ENCODE results near the gene SLC46A3. TPM values are rescaled to one million over a fixed set of nuclear protein-coding genes. Genes with fewer than 3 reads are reported as not detected.
"Not testable (repeated sequence)": the region's sequence is repeated elsewhere in the genome, so short reads cannot be mapped to it uniquely, and the experiment has no call there.

Gene SLC46A3
- total RNA-seq, 1 experiment from 2014 or later: 7.1 TPM

GRCh38 chr13:28683169-28683568 lies 35.6 kb downstream of the SLC46A3 start:
- DNase-seq (ENCODE audit: low read depth): not testable (repeated sequence)

DNA sequence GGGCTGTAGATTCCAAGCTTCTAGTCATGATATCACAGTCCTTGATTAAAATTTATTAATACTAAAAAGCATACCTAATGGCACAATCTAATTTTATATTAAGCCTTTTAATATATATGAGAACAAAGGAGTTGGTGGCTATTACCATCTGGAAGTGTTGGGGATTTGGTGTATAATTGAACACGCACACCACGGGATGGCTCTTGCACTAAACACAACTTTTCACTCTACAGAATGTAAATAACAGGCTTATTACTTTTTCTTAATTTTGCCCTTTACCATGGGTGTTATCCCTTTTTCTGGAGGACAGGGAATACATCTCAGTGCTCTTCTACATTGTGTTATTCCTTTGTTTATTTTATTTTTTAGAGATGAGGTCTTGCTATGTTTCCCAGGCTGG lies 38.2 kb downstream of the SLC46A3 start:
- no peak for DNase-seq (ENCODE audit: low read depth)

- DNase-seq (ENCODE audit: low read depth): no peak
Observed at GRCh38 chr13:28679628-28680027, 39.1 kb downstream of the SLC46A3 start.

GRCh38 chr13:28678809-28679208 lies 40.0 kb downstream of the SLC46A3 start:
- no peak for DNase-seq (ENCODE audit: low read depth)

GRCh38 chr13:28671126-28671792 lies 47.5 kb downstream of the SLC46A3 start:
- DNase-seq (ENCODE audit: low read depth): no peak

DNA sequence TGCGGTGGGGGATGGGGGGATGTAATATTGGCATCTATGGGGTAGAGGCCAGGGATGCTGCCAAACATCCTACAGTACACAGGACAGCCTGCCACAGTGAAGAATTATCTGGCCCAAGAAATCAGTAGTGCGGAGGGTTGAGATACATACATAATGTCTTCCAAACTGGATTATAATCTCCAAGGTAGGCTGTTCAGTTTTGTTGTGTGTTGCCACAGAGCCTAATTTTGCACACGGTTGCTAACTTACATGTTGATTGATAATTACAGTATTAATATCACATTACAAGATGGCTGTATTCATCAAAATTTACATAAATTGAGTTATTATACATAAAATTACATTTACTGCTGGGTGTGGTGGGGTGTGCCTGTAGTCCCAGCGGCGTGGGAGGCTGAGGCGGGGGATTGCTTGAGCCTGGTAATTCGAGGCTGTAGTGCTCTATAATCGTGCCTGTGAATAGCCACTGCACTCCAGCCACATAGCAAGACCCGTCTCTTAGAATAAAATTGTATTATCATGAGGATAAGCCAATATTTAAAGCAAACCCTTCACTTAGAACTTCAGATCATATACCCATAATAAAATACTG lies 51.8 kb downstream of the SLC46A3 start:
- no peak for DNase-seq (ENCODE audit: low read depth)

DNA sequence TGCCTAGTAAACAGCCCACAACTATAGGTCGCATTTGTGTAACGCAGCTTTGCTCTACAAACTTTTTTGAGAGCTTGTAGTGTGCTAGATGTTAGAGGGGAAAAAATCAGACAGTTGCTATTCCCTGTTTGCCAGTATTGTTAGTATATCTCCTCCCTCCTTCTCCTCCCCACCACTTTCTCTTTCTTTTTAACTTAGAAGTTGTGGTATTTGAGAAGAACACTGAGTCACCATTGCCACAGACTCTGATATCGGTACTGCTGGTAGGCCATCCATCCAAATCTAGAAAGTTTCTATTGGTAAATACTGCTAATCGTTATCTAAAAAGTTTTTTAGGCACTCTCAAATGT lies 59.2 kb downstream of the SLC46A3 start:
- peak; percentile 25 for DNase-seq (ENCODE audit: low read depth)

DNA sequence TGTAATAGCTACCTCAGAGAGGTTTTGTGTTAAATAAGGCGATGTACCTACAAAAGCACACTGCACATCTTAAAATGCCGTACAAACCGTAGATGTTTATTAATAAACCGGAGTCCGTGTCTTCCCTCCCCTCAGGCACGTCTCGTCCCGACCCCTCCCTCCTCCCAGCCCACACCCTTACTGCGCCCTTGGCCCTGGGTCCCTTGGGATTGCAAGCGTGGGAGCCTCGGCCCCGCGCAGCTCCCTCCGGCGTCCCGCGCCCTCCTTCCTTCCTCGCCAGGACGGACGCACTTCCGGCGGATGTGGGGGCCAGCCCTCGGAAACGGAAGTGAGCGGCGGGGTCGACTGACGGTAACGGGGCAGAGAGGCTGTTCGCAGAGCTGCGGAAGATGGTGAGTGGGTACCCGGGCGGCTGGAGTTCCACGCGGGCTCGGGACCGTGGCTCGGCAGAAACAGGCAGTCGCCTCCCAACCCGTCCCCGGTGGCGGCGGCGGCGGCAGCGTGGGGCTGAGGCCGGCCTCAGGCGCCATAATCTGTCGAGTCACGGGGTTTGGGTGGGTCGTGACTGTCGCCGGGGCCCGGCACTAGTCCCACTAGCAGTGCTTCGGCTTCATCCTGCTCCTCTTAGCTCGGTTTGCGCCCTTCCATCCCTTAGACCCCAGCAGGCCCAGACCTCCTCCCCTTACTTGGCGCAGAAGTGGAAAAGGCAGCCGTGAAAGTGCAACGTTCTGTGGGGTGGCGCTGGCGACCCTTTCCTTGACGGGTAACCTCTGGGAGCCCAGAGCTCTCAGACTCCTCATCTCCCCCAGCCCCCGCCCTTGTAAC lies 59.8 kb downstream of the SLC46A3 start, which contains the start of gene POMP:
Gene POMP, plus strand, starts transcription at position 335 of the 825 bp plus-strand sequence. Its CDS starts 55 bp downstream, at position 390.
- peak; percentile 95 for DNase-seq (ENCODE audit: low read depth)

- DNase-seq (ENCODE audit: low read depth): no peak
Observed at GRCh38 chr13:28658539-28658795, 60.3 kb downstream of the SLC46A3 start.

- DNase-seq (ENCODE audit: low read depth): no peak
Observed at GRCh38 chr13:28657784-28658538, 60.8 kb downstream of the SLC46A3 start.

GRCh38 chr13:28655561-28655960 lies 63.2 kb downstream of the SLC46A3 start:
- DNase-seq (ENCODE audit: low read depth): no peak

GRCh38 chr13:28654276-28654675 lies 64.5 kb downstream of the SLC46A3 start:
- DNase-seq (ENCODE audit: low read depth): no peak

DNA sequence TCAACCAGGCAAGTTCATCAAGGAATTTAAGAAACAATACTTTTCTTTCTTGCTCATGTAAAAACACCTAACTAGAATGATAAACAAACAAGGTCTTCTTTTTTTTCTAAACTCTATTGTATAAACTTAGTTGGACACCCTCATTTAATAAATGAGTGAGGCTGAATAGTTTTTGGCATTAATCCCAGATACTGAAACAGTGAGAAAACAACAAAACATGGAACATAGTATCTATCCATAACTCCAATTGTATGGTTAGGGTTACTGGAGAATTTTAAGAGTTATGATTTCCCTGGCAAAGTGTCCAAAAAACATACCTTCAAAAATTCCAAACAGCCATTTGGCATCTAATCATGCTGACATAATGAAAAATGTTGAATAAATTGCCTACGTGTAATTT lies 65.7 kb downstream of the SLC46A3 start:
- no peak for DNase-seq (ENCODE audit: low read depth)

- DNase-seq (ENCODE audit: low read depth): no peak
Observed at GRCh38 chr13:28651810-28652401, 66.9 kb downstream of the SLC46A3 start.

- DNase-seq (ENCODE audit: low read depth): no peak
Observed at GRCh38 chr13:28650284-28650683, 68.5 kb downstream of the SLC46A3 start.

Other genes with a start within 250 kb of the SLC46A3 start
- gene FLT1, start 223.8 kb downstream of the SLC46A3 start, total RNA-seq (2014; rRNA removed; shearing (Covaris generic)): 4.2 and 5.4 TPM in 2 replicates
- 212 and 228 TPM in 2 replicates for gene POMP, start 59.8 kb downstream of the SLC46A3 start, total RNA-seq (2014; rRNA removed; shearing (Covaris generic))
- gene MTUS2, start 101.4 kb upstream of the SLC46A3 start, total RNA-seq (2014; rRNA removed; shearing (Covaris generic)): under 0.01 and 0.21 TPM in 2 replicates